GM19035 (cell line): Measurements from ENCODE around the gene THSD7A.

Source experiments
- ATAC-seq: cut with Tn5 transposase; IDR thresholded peaks from one replicate; pipeline ENCODE4 v1.9.1; 2021; ENCODE audit not compliant: unreplicated experiment

THSD7A gene

GRCh38 chr7:11424006-11424405 is 408.0 kb downstream of the THSD7A start:
- no peak for ATAC-seq

GRCh38 chr7:11420049-11420448 is 411.9 kb downstream of the THSD7A start:
- no peak for ATAC-seq

- ATAC-seq, result no peak
These were observed 415.1 kb downstream of the THSD7A start for GRCh38 chr7:11416641-11417458.

- ATAC-seq, result no peak
These were observed 416.9 kb downstream of the THSD7A start for GRCh38 chr7:11415101-11415500.

- no peak for ATAC-seq
These were observed 418.1 kb downstream of the THSD7A start for GRCh38 chr7:11413901-11414300.

GRCh38 chr7:11412036-11412435 is 420.0 kb downstream of the THSD7A start:
- ATAC-seq, result no peak

- ATAC-seq, result no peak
These were observed 421.0 kb downstream of the THSD7A start for GRCh38 chr7:11410656-11411644.

GRCh38 chr7:11404355-11404754 is 427.6 kb downstream of the THSD7A start:
- no peak for ATAC-seq

GRCh38 chr7:11403781-11404180 is 428.2 kb downstream of the THSD7A start:
- ATAC-seq, result no peak

GRCh38 chr7:11394438-11394837 is 437.6 kb downstream of the THSD7A start:
- ATAC-seq, result no peak

GRCh38 chr7:11379641-11380040 is 452.4 kb downstream of the THSD7A start:
- ATAC-seq, result no peak

GRCh38 chr7:11376529-11376928 is 455.5 kb downstream of the THSD7A start:
- ATAC-seq, result no peak

GRCh38 chr7:11374629-11375028 is 457.4 kb downstream of the THSD7A start:
- ATAC-seq, result no peak

- no peak for ATAC-seq
These were observed 458.4 kb downstream of the THSD7A start for GRCh38 chr7:11373546-11374142.

GRCh38 chr7:11369696-11370095 is 462.3 kb downstream of the THSD7A start:
- ATAC-seq, result no peak

- no peak for ATAC-seq
These were observed 465.9 kb downstream of the THSD7A start for GRCh38 chr7:11366118-11366517.

GRCh38 chr7:11358637-11359036 is 473.4 kb downstream of the THSD7A start:
- no peak for ATAC-seq

- no peak for ATAC-seq
These were observed 476.5 kb downstream of the THSD7A start for GRCh38 chr7:11355399-11356005.

- no peak for ATAC-seq
These were observed 485.7 kb downstream of the THSD7A start for GRCh38 chr7:11346302-11346701.

GRCh38 chr7:11345621-11346020 is 486.4 kb downstream of the THSD7A start:
- ATAC-seq, result no peak

- ATAC-seq, result no peak
These were observed 488.1 kb downstream of the THSD7A start for GRCh38 chr7:11343818-11344413.
